Suprapubic skin (tissue), 4 donors: ENCODE results near the gene ETV6. TPM values are rescaled to one million over a fixed set of nuclear protein-coding genes. Genes with fewer than 3 reads are reported as not detected.
A peak's percentile ranks its signal among the peaks of the same experiment; 100 is the strongest.

Source experiments
- DNase-seq, 2 donors: peaks; one replicate each; pipeline ENCODE4 v3.0.0-alpha.2; 2019; ENCODE audit warnings: low spot score in 2 of 2
- H3K27ac ChIP-seq: fragments of 200-600 bp; sonication (generic); one replicate; pipeline ENCODE4 v1.5.1; 2019
- H3K27me3 ChIP-seq: fragments of 200-600 bp; sonication (generic); one replicate; pipeline ENCODE4 v1.5.1; 2019
- H3K36me3 ChIP-seq: fragments of 200-600 bp; sonication (generic); one replicate; pipeline ENCODE4 v1.5.1; 2019
- H3K4me1 ChIP-seq: fragments of 200-600 bp; sonication (generic); one replicate; pipeline ENCODE4 v1.5.1; 2019
- H3K4me3 ChIP-seq: fragments of 200-600 bp; sonication (generic); one replicate; pipeline ENCODE4 v1.5.1; 2019; ENCODE audit warnings: mild to moderate bottlenecking
- H3K9me3 ChIP-seq: fragments of 200-600 bp; sonication (generic); one replicate; pipeline ENCODE4 v1.5.1; 2019
- CTCF ChIP-seq, 2 donors: fragments of 200-600 bp in 1 of 2; fragments of 450-650 bp in 1 of 2; sonication (generic) in 1 of 2; IDR thresholded peaks; one replicate each; pipeline ENCODE4 v1.5.1; 2016 to 2019; ENCODE audit warnings: antibody characterized with exemption in 2 of 2, mild to moderate bottlenecking in 1 of 2, moderate library complexity in 1 of 2
- EP300 ChIP-seq: sonication (generic); formaldehyde crosslinking; IDR thresholded peaks from one replicate; pipeline ENCODE4 v1.6.1; 2017; ENCODE audit warnings: antibody characterized with exemption
- POLR2A ChIP-seq, 2 donors: fragments of 450-650 bp; IDR thresholded peaks; one replicate each; pipeline ENCODE4 v1.6.1; 2017; ENCODE audit warnings: antibody characterized with exemption in 2 of 2, mild to moderate bottlenecking in 2 of 2, moderate library complexity in 2 of 2
- POLR2AphosphoS5 ChIP-seq, 3 donors: sonication (generic); formaldehyde crosslinking; IDR thresholded peaks; one replicate each; pipeline ENCODE4 v1.6.1; 2017; ENCODE audit warnings: antibody characterized with exemption in 3 of 3
- WGBS: methylation state at CpG from one replicate; pipeline ENCODE4 v1.1.5; 2018; 5-methylcytosine and 5-hydroxymethylcytosine counted together
- total RNA-seq, 4 donors: library from RNA; depleted of rRNA; stranded (reverse); fragments of >200 nt; gene quantifications; one replicate each; pipeline ENCODE4 v1.1.0, GENCODE V29; 2016

The ETV6 gene
- total RNA-seq, 4 donors from 2014 or later: 16.9 to 41.4 (median 25.1) TPM

DNA sequence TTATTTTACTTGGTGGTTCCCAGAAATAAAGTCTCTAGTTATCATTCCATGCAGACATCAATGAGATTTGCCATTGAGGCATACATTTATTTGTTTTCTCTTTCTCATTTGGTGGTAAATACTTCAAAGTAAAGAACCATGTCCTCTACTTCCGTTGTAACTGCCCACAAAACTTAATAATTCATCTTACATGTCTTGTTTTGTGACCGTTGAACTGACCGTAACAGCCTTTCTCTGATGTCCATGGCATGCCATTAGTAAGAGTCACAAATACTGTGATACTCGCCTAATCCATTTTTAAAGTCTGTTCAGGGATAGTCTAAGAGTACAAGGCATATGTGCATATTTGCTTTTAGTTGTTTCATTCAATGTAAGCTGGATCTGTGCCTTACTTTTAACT lies 145.3 kb downstream of the ETV6 start:
- Histone ChIP-seq H3K4me3 (no peak overlapping the region), H3K9me3 (no peaks in the 10 kb centered on the region), H3K27me3 (no peaks in the 10 kb centered on the region), H3K4me1 (peaks cover 32% of the 10 kb centered on the region), H3K27ac (no peak overlapping the region), H3K36me3 (peaks cover 2% of the 10 kb centered on the region)
- 95% methylated on average over 4 of the region's 4 CpGs for WGBS
- no peak for TF ChIP-seq POLR2AphosphoS5 (IDR thresholded peaks at IDR 0.05)
- no peak for TF ChIP-seq POLR2A (IDR thresholded peaks at IDR 0.05)
- TF ChIP-seq CTCF (IDR thresholded peaks at IDR 0.05): no peak
- TF ChIP-seq EP300: no peak
- no peak for DNase-seq

- Histone ChIP-seq H3K4me3 (no peak overlapping the region), H3K4me1 (peaks cover 32% of the 10 kb centered on the region), H3K36me3 (peaks cover 2% of the 10 kb centered on the region), H3K9me3 (no peaks in the 10 kb centered on the region), H3K27me3 (no peaks in the 10 kb centered on the region), H3K27ac (no peak overlapping the region)
- 85% methylated on average over 8 of the region's 8 CpGs for WGBS
- no peak for DNase-seq
- no peak for TF ChIP-seq POLR2A (IDR thresholded peaks at IDR 0.05)
- TF ChIP-seq EP300: no peak
- no peak for TF ChIP-seq POLR2AphosphoS5 (IDR thresholded peaks at IDR 0.05)
- no peak for TF ChIP-seq CTCF (IDR thresholded peaks at IDR 0.05)
Measured at GRCh38 chr12:11795192-11795912, 145.9 kb downstream of the ETV6 start.

- no peak overlapping the region for H3K4me3 ChIP-seq
- DNase-seq: no peak
- H3K9me3 ChIP-seq: no peaks in the 10 kb centered on the region
- H3K27ac ChIP-seq: no peak overlapping the region
- 52% methylated on average over 6 of the region's 6 CpGs for WGBS
- H3K4me1 ChIP-seq: peaks cover 32% of the 10 kb centered on the region
- no peaks in the 10 kb centered on the region for H3K27me3 ChIP-seq
- TF ChIP-seq CTCF (IDR thresholded peaks at IDR 0.05) (no peak), POLR2AphosphoS5 (IDR thresholded peaks at IDR 0.05) (no peak), POLR2A (IDR thresholded peaks at IDR 0.05) (no peak), EP300 (no peak)
- peaks cover under 1% of the 10 kb centered on the region for H3K36me3 ChIP-seq
Measured at GRCh38 chr12:11795913-11796459, 146.5 kb downstream of the ETV6 start.

- H3K9me3 ChIP-seq: no peaks in the 10 kb centered on the region
- peak overlapping the region; percentile 8 for H3K27ac ChIP-seq
- H3K4me3 ChIP-seq: no peak overlapping the region
- H3K36me3 ChIP-seq: no peaks in the 10 kb centered on the region
- no peaks in the 10 kb centered on the region for H3K27me3 ChIP-seq
- 70% methylated on average over 5 of the region's 5 CpGs for WGBS
- H3K4me1 ChIP-seq: peaks cover 36% of the 10 kb centered on the region
- no peak for DNase-seq
- TF ChIP-seq POLR2A (IDR thresholded peaks at IDR 0.05): no peak
- TF ChIP-seq CTCF (IDR thresholded peaks at IDR 0.05): no peak
- no peak for TF ChIP-seq EP300
- no peak for TF ChIP-seq POLR2AphosphoS5 (IDR thresholded peaks at IDR 0.05)
Measured at GRCh38 chr12:11797317-11797913, 147.9 kb downstream of the ETV6 start.

DNA sequence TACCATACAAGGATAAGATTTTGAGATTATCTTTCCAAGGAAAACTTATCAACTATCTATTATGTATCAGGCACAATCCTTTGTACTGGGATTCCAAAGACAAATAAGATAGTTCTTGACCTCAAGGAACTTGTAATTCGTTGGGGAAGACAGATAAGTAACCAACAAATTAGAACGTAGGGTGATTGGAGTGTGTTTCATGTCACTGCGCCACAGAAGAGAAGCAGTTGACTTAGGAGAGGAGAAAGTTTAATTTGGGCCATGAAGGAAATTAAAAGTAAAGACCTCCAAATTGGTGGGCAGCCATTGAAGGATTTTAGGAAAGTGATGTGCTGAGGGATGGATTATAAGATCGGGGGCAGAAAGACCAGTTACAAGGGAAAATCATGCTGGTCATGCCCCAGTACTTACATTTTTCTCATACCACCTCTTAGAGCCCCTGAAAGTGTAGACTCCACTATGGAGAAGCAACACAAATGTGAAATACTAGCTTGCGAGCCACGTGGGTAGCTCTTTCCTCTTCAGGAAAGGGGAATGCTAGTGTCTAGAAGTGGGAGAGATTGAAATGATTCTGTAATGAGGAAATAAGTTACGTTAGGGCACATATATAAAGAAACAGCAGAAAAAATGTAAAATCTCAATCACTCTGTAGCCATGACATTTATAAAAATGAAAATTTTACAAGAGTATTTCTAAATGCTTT lies 148.7 kb downstream of the ETV6 start:
- Histone ChIP-seq H3K27ac (no peak overlapping the region), H3K9me3 (no peaks in the 10 kb centered on the region), H3K4me3 (no peak overlapping the region), H3K36me3 (no peaks in the 10 kb centered on the region), H3K27me3 (no peaks in the 10 kb centered on the region), H3K4me1 (peaks cover 36% of the 10 kb centered on the region)
- DNase-seq: no peak
- TF ChIP-seq POLR2A (IDR thresholded peaks at IDR 0.05) (no peak), EP300 (no peak), POLR2AphosphoS5 (IDR thresholded peaks at IDR 0.05) (no peak)
- WGBS: 77% methylated on average over 7 of the region's 7 CpGs
